ENCODE data around the gene CDK2AP2.
"Not testable (repeated sequence)": the region's sequence is repeated elsewhere in the genome, so short reads cannot be mapped to it uniquely, and the experiment has no call there.

CDK2AP2 gene

GRCh38 chr11:67507864-67508485, at the start of gene CDK2AP2:
Gene CDK2AP2 (minus strand): TSS chr11:67508162. CDS start chr11:67508082, 80 bp downstream.
- in situ Hi-C loops (cut with HindIII; ENCODE audit: low pct_unique_long_range_greater_than_20kb, low sequenced_read_pairs) = no loop called here
- no peak for TF ChIP-seq JUND (IDR thresholded peaks at IDR 0.05; ENCODE audit: low read depth)
- peak; percentile 99 to 100 for DNase-seq (ENCODE audit: low read depth in 1 of 2, low spot score in 1 of 2)

GRCh38 chr11:67556244-67556643, 48.3 kb upstream of the CDK2AP2 start:
- no peak for TF ChIP-seq JUND (IDR thresholded peaks at IDR 0.05; ENCODE audit: low read depth)
- DNase-seq (ENCODE audit: low read depth in 1 of 2, low spot score in 1 of 2) = no peak
- in situ Hi-C loops (cut with HindIII; ENCODE audit: low pct_unique_long_range_greater_than_20kb, low sequenced_read_pairs) = no loop called here

GRCh38 chr11:67551697-67552096, 43.7 kb upstream of the CDK2AP2 start:
- in situ Hi-C loops (cut with HindIII; ENCODE audit: low pct_unique_long_range_greater_than_20kb, low sequenced_read_pairs); DNase-seq (ENCODE audit: low read depth in 1 of 2, low spot score in 1 of 2): not testable (repeated sequence)

- TF ChIP-seq JUND (IDR thresholded peaks at IDR 0.05; ENCODE audit: low read depth) = no peak
- in situ Hi-C loops (cut with HindIII; ENCODE audit: low pct_unique_long_range_greater_than_20kb, low sequenced_read_pairs) = no loop called here
- DNase-seq (ENCODE audit: low read depth in 1 of 2, low spot score in 1 of 2) = no peak
Observed at GRCh38 chr11:67551127-67551526, 43.2 kb upstream of the CDK2AP2 start.

GRCh38 chr11:67548555-67549110, 40.7 kb upstream of the CDK2AP2 start:
- DNase-seq (ENCODE audit: low read depth in 1 of 2, low spot score in 1 of 2) = peak in 1 of 2 experiments; percentile 93
- TF ChIP-seq JUND (IDR thresholded peaks at IDR 0.05; ENCODE audit: low read depth) = no peak
- in situ Hi-C loops (cut with HindIII; ENCODE audit: low pct_unique_long_range_greater_than_20kb, low sequenced_read_pairs) = no loop called here

GRCh38 chr11:67548112-67548511, 40.1 kb upstream of the CDK2AP2 start:
- DNase-seq (ENCODE audit: low read depth in 1 of 2, low spot score in 1 of 2); in situ Hi-C loops (cut with HindIII; ENCODE audit: low pct_unique_long_range_greater_than_20kb, low sequenced_read_pairs): not testable (repeated sequence)

- no peak for TF ChIP-seq JUND (IDR thresholded peaks at IDR 0.05; ENCODE audit: low read depth)
- in situ Hi-C loops (cut with HindIII; ENCODE audit: low pct_unique_long_range_greater_than_20kb, low sequenced_read_pairs) = no loop called here
- DNase-seq (ENCODE audit: low read depth in 1 of 2, low spot score in 1 of 2) = no peak
Observed at GRCh38 chr11:67545280-67545679, 37.3 kb upstream of the CDK2AP2 start.

- in situ Hi-C loops (cut with HindIII; ENCODE audit: low pct_unique_long_range_greater_than_20kb, low sequenced_read_pairs) = no loop called here
- no peak for DNase-seq (ENCODE audit: low read depth in 1 of 2, low spot score in 1 of 2)
- TF ChIP-seq JUND (IDR thresholded peaks at IDR 0.05; ENCODE audit: low read depth) = no peak
Observed at GRCh38 chr11:67544616-67545242, 36.8 kb upstream of the CDK2AP2 start.

- in situ Hi-C loops (cut with HindIII; ENCODE audit: low pct_unique_long_range_greater_than_20kb, low sequenced_read_pairs) = no loop called here
- no peak for DNase-seq (ENCODE audit: low read depth in 1 of 2, low spot score in 1 of 2)
- no peak for TF ChIP-seq JUND (IDR thresholded peaks at IDR 0.05; ENCODE audit: low read depth)
Observed at GRCh38 chr11:67543585-67543984, 35.6 kb upstream of the CDK2AP2 start.

- no peak for DNase-seq (ENCODE audit: low read depth in 1 of 2, low spot score in 1 of 2)
- no peak for TF ChIP-seq JUND (IDR thresholded peaks at IDR 0.05; ENCODE audit: low read depth)
- in situ Hi-C loops (cut with HindIII; ENCODE audit: low pct_unique_long_range_greater_than_20kb, low sequenced_read_pairs) = no loop called here
Observed at GRCh38 chr11:67542971-67543370, 35.0 kb upstream of the CDK2AP2 start.

GRCh38 chr11:67542169-67542568, 34.2 kb upstream of the CDK2AP2 start:
- in situ Hi-C loops (cut with HindIII; ENCODE audit: low pct_unique_long_range_greater_than_20kb, low sequenced_read_pairs) = no loop called here
- no peak for TF ChIP-seq JUND (IDR thresholded peaks at IDR 0.05; ENCODE audit: low read depth)
- no peak for DNase-seq (ENCODE audit: low read depth in 1 of 2, low spot score in 1 of 2)

GRCh38 chr11:67541198-67541597, 33.2 kb upstream of the CDK2AP2 start:
- in situ Hi-C loops (cut with HindIII; ENCODE audit: low pct_unique_long_range_greater_than_20kb, low sequenced_read_pairs) = no loop called here
- no peak for TF ChIP-seq JUND (IDR thresholded peaks at IDR 0.05; ENCODE audit: low read depth)
- DNase-seq (ENCODE audit: low read depth in 1 of 2, low spot score in 1 of 2) = no peak

- in situ Hi-C loops (cut with HindIII; ENCODE audit: low pct_unique_long_range_greater_than_20kb, low sequenced_read_pairs) = no loop called here
- TF ChIP-seq JUND (IDR thresholded peaks at IDR 0.05; ENCODE audit: low read depth) = no peak
- DNase-seq (ENCODE audit: low read depth in 1 of 2, low spot score in 1 of 2) = peak in 1 of 2 experiments; percentile 77
Observed at GRCh38 chr11:67539550-67539949, 31.6 kb upstream of the CDK2AP2 start.

Measured in T47D (cell line).